T follicular helper cell (primary cell): ENCODE measurements around the gene ATP6V1D.
"Not testable (repeated sequence)": the region's sequence is repeated elsewhere in the genome, so short reads cannot be mapped to it uniquely, and the experiment has no call there.

Source experiments
- DNase-seq: peaks from one replicate; pipeline ENCODE4 v3.0.0-alpha.2; 2020; ENCODE audit warnings: low read depth
- total RNA-seq, 2 experiments: gene quantifications; one replicate each; lab custom pipeline; 2026; lab: John Stamatoyannopoulos, UW

ATP6V1D gene
- total RNA-seq: 34.2 to 44.6 reads per million in 2 experiments

GRCh38 chr14:67359775-67360469 lies at the start of gene ATP6V1D, which contains the start of gene EIF2S1:
TSS of gene ATP6V1D (minus strand) at chr14:67359804. CDS start at chr14:67359698, 106 bp downstream.
TSS of gene EIF2S1 (plus strand) at chr14:67360328. CDS start at chr14:67364768, 4,440 bp downstream.
- peak; percentile 99 for DNase-seq

DNA sequence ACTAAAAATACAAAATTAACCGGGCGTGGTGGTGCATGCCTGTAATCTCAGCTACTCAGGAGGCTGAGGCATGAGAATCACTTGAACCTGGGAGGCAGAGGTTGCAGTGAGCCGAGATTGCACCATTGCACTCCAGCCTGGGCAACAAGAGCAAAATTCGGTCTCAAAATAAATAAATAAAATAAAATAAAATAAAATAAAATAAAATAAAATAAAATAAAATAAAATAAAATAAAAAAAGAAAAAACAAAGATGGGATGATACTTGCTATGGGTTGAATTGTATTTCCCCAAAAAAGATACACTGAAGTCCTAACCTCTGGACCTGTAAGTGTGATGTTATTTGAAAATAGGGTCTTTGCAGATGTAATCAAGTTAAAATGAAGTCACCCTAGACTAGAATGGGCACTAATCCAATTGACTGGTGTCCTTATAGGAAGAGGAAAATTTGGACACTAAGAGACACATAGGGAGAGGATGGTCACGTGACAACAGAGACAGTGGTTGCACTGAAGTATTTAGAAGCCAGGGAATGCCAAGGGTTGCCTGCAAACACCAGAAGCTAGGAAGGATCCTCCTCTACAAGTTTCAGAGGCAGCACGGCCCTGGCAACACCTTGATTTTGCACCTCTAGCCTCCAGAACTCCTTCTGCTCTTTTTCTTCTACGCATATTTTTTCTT lies 48.7 kb upstream of the ATP6V1D start:
- DNase-seq: not testable (repeated sequence)

DNA sequence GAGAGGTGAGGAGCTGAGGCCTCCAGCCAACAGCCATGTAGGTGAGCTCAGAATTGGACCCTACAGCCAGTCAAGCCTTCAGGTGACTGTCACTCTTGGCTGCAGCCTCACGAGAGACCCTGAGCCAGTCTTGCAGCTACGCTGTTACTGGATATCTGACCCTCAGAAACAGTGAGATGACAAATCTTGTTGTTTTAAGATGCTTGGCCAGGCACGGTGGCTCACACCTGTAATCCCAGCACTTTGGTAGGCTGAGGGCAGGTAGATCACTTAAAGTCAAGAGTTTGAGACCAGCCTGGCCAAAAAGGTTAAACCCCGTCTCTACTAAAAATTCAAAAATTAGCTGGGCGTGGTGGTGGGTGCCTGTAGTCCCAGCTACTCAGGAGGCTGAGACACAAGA lies 46.2 kb upstream of the ATP6V1D start:
- DNase-seq: no peak

DNA sequence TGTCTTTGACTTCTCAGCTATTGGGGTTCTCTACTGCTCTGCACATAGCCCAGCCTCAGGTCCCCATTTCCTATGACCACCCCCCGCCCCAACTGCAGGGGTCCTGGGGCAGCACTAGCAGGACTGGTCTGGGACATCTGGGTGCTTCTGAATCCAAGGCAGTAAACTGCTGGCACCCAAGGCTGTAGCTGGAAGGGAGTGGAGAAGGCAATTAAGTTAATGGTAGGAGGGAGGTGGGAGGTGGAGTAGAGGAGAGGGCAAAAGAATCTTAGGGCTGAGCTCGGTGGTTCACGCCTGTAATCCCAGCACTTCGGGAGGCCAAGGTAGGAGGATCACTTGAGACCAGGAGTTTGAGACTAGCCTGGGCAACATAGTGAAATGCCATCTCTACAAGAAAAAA lies 40.8 kb upstream of the ATP6V1D start:
- no peak for DNase-seq

DNA sequence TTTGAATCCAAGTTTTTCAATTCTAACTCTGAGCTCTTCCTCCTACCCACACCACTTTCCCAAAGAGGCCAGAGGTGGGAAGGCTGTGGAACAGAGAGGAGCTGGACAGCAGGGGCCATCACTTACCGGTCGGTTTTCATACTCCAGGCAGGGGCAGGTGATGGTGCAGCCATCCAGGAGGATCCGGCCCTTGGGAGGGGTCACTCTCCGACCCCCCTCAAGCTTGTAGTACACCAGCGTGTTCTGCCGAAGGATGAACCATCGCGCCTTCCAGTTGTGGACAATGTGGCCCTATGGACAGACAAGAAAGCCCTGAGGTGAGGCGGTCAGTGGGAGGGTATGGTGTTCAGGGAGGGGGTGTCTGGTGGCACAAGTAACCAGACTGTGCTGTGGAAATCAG lies 37.9 kb upstream of the ATP6V1D start:
- no peak for DNase-seq

- DNase-seq: no peak
Measured at GRCh38 chr14:67396381-67396970, 36.9 kb upstream of the ATP6V1D start.

- DNase-seq: no peak
Measured at GRCh38 chr14:67395876-67396189, 36.2 kb upstream of the ATP6V1D start.

DNA sequence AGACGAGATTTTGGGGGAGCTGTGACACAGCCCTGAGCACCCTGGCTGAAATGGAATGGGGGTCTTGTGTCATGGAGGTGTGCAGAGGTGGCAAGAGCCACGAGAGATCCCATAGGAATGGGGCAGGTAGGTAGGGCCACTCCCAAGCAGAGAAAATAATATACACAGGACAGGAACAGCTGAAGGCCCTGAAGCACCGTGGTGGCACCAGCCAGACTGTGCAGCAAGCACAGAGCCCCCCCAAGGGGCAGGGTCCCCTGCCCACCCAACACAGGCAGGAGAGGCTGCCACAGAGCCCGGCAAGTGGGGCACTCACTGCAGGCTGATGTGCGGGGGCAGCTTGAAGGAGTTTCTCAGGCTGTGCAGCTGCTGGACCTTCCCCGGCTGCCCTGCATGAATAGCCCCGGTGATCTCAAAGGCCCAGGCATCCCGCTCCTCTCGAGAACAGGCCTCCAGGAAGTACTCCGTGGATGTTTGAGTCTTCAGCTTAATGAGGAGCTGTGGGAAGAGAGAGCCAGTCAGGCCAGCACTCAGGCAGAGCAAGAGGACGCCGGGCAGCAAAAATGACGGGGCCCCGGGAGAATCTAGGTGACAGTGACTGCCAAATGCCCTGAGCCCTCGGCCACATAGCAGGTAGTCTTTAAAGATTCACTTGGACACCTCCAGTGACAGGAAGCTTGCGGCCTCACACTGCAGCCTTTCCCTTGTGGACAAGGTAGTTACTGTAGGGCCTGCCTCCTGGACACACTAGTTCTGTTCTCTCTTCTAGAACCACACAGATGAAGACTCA lies 35.7 kb upstream of the ATP6V1D start:
- DNase-seq: no peak

DNA sequence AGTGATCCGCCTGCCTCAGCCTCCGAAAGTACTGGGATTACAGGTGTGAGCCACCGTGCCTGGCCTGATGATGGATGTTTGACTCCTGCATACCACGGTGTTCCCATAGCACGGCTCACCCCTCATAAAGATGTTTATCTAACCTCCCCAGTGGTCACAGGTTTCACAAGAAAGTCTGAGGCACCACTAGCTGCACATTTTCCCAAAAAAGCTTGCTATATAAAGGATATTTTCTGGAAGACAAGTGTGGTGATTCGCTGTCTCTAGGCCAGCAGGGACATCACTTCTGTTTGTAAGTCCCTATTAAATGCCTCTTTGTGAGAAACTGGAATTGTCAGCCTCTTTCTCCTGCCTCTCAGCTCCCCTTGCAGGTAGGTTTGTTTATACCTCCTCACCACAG lies 34.1 kb upstream of the ATP6V1D start:
- DNase-seq: no peak

GRCh38 chr14:67392800-67393199 lies 33.2 kb upstream of the ATP6V1D start:
- no peak for DNase-seq

- DNase-seq: no peak
Measured at GRCh38 chr14:67392123-67392522, 32.5 kb upstream of the ATP6V1D start.

GRCh38 chr14:67391268-67391667 lies 31.7 kb upstream of the ATP6V1D start:
- DNase-seq: no peak

- DNase-seq: no peak
Measured at GRCh38 chr14:67389811-67390534, 30.4 kb upstream of the ATP6V1D start.

DNA sequence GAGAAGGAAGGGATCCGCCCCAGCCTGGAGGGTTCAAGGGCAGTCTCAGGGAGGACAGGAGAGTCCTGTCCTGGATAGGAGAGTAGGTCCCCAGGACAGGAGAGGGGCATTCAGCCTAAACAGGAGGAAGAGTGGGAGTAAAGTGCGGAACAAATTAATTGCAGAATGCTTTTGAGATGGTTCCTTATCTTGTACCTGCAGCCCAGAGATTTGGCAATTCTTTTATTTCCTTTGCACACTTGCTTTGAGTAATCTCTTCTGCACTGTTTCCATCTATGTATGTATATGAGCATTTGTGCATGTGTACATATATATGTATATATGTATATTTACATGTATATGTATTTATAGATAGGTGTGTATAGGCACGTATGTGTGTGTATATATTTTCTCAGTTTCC lies 29.7 kb upstream of the ATP6V1D start:
- no peak for DNase-seq

DNA sequence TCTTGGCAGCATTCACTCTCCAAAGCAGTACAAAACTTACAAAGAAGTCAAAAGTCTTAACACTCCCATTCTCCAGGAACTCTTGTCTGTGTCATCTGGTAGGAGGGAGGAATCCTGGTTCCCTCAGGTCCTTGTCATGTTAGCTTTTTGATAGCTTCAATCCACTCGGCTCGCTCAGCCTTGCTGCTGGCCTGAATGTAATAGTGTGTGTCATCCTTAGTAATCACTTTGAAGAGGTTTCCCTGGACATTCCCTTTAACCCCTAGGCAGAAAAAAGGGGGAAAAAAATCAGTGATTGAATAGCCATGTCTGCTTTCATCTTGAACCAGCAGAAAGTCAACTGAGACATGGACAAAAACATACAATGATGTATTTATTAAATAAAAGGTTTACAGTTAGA lies 27.6 kb upstream of the ATP6V1D start:
- no peak for DNase-seq

DNA sequence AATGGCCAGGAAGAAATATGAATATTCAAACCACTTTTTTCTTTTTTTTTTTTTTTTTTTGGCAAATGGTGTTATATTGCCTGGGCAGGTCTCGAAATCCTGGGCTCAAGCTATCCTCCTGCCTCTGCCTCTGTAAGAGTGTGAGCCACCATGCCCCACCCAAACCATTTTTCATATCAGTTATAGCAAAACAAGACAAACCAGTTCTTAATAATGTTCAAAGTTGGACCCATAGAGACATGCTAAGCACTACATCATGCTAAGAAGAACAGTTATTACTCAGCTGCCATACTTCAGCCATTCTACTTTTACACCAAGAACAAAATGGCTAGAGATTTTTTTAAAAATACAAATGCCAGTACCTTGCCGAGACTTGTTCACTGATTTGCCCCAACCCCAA lies 26.0 kb upstream of the ATP6V1D start:
- DNase-seq: no peak

- DNase-seq: no peak
Measured at GRCh38 chr14:67385120-67385519, 25.5 kb upstream of the ATP6V1D start.

DNA sequence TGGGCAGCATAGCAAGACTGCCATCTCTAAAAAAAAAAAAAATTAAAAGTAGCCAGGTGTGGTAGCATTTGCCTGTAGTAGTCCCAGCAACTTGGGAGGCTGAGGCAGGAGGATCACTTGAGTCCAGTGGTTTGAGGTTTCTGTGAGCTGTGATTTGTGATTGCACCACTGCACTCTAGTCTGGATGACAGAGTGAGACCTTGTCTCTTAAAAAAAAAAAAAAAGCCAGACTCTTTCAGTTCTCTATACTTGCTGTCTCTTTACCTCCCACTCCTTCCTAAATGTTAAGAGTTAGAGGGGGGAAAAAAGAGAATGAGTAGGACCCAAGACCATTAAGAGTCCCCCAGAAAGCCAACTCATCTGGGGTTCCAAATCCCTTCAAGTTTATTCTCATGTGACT lies 18.3 kb upstream of the ATP6V1D start:
- no peak for DNase-seq

- DNase-seq: no peak
Measured at GRCh38 chr14:67373347-67373746, 13.7 kb upstream of the ATP6V1D start.

DNA sequence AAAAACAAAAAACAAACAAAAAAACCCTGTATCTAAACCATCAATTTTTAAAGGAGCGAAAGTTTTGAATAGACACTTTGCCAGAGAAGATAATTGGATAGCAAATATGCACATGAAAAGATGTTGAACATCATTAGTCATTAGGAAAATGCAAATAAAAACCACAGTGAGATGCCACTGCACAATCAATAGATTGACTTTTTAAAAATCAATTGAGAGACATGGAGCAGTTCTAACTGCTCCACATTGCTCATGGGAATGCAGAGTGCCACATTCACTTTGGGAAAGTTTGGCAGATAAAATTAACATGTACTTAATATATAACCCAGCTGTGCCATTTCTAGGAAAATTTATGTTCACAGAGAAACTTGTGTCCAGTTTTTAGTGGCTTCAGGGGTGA lies 13.2 kb upstream of the ATP6V1D start:
- DNase-seq: no peak

DNA sequence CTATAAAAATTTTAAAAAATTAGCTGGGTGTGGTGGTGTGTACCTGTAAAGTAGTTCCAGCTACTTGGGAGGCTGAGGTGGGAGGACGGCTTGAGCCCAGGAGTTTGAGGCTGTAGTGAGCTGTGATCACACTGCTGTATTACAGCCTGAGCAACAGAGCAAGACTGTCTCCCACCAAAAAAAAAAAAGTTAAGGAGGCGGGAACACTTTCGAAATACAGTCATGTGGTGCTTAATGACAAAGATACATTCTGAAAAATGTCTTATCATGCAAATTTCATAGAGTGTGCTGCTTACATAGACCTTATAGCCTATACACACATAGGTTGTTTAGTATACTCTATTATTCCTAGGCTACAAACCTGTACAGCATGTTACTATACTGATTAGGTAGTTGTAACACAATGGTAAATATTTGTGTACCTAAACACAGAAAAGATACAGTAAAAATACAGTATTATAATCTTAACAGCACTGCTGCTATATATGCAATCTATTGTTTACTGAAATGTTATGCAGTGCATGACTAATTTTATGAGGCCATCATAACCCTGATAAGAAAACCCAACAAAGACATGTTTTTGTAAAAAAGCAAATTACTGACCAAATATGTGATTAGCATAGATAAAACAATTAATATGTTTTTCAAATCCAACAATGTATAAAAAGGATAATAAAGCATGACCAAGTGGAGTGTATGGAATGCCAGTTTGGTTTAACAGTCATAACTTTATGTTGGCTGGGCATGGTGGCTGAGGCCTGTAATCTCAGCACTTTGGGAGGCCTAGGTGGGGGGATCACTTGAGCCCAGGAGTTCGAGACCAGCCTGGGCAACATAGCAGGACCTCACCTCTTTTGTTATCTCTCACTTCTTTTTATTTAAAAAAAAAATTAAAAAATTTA lies 11.9 kb upstream of the ATP6V1D start:
- DNase-seq: no peak
